Stimulated activated CD8-positive, alpha-beta memory T cell treated with anti-CD3 and anti-CD28 coated beads, Interleukin-7, amount 100 ng/mL, for 4 hours (primary cell): ENCODE results near the gene ZNF821.
"Not testable (repeated sequence)": the region's sequence is repeated elsewhere in the genome, so short reads cannot be mapped to it uniquely, and the experiment has no call there.

Experiments used
- DNase-seq, 2 donors: peaks; one replicate each; pipeline ENCODE4 v3.0.0-alpha.2; 2020; ENCODE audit warnings: low read depth in 2 of 2

Gene ZNF821

DNA sequence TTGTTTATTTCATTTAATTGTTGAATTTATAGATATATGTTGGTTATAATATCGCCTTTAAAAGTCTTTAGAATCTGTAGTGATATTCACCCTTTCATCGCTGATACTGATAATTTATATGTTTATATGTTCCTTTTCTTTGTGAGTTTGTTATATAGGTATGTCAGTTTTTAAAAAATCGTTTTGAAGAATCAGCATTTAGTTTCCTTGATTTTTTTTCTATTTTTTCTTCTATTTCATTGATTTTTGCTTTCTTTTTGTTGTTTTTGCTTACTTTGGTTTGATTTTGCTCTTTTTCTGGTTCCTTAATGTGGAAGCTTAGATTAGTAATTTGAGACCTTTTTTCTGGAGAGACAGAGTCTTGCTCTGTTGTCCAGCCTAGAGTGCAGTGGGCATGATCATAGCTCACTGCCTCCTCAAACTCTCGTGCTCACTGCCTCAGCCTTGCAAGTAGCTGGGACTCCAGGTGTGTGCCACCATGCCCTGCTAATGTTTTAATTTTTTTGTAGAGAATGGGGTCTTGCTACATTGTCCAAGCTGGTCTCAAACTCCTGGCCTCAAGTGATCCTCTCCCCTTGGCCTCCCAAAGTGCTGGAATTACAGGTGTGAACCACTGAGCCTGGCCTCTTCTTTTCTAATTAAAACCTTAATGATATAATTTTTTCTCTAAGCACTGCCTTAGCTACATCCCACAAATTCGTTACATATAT lies 18.8 kb upstream of the ZNF821 start:
- no peak for DNase-seq

DNA sequence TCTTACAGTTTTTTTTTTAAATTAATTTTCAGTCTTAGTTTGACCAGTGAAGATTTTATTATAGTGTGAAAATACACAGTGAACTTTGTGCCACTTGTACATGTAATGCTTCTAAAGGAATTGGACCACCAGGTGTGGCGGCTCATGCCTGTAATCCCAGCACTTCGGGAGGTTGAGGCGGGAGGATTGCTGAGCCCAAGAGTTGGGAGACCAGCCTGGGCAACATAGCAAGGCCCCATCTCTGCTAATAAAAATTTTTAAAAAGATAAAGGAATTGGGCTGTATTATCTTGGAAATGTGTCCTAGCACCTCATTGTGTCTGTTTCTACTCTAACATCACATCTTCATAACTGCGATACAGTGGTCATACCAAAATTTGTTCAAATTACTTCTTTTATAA lies 15.2 kb upstream of the ZNF821 start:
- no peak for DNase-seq

GRCh38 chr16:71896764-71897368 lies 12.9 kb upstream of the ZNF821 start:
- no peak for DNase-seq

DNA sequence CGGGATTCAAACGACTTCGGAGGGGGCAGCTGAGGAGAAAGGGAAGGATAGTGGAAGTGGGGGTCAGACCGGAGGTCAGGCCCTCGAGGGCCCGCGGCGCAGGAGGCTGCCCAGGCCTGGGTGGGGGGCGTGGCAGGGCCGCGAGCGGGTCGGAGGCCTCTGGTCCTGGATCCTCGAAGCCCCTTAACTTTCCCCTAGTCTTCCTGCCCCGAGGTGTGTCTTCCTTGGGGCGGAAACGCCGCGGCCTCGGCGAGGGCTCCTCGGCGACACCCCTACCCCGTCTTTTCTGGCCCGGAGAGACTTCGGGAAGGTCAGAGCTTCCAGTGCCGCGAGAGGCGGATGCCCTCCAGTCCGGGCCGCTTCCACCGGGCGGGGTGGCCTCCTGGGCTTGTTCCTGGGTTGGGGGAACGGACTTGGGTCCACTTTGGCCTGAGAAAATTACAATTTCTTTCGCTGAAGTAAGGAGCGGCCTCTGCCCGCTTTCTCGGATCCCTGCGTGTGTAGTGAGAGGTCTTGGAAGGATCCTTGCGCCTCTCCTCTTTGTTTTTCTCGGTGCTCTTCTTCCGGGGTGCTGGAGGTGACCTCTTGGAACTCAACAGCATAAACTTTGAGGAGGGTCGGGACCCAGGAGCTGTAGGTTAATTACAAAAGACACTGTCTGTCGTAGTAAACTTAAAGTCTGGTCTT lies 11.8 kb upstream of the ZNF821 start:
- DNase-seq = peak in 1 of 2 donors; percentile 36

- DNase-seq = peak; percentile 96 to 98
Measured at GRCh38 chr16:71894921-71895678, 11.1 kb upstream of the ZNF821 start, which contains the start of gene IST1. Gene IST1, plus strand, starts transcription at chr16:71895531. Its CDS starts 20,110 bp downstream, at chr16:71915641.

- no peak for DNase-seq
Measured at GRCh38 chr16:71894229-71894920, 10.4 kb upstream of the ZNF821 start.

- no peak for DNase-seq
Measured at GRCh38 chr16:71893888-71894228, 9.9 kb upstream of the ZNF821 start.

- DNase-seq = no peak
Measured at GRCh38 chr16:71889147-71889546, 5.2 kb upstream of the ZNF821 start.

- DNase-seq = no peak
Measured at GRCh38 chr16:71885261-71885650, 1.3 kb upstream of the ZNF821 start.

DNA sequence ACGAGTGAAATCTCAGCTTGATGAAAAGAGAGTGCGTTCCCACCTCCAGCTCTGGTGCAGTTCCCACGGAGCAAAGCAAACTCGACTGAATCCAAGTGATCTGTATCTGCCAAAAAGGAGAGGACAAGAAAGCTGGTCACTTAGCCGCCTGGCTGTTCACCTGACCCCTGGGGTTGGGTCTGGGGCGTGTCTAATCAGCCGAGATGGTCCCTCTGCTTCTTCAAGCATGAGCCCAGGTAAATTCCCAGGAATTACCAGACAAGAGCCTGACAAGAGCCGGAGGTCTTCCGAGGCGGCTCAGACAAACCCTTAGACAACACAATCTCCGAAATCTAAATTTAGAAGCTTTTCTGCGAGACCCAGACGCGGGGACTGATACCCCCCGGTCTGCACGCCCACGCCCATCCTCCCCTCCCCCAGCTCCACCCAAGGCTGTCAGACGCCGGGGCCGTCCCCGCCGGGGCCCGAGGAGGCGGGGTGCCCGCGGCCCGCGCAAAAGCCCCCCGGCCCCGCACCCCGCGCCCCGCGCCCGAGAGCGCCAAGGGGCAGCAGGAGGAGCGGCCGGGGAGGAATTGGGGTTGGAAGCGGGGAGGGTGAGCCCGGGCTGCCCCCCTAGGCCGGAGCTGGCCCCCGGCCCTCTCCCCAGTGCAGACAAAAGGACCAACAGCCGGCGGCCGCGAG lies 674 bp downstream of the ZNF821 start:
- DNase-seq = peak in 1 of 2 donors; percentile 73

DNA sequence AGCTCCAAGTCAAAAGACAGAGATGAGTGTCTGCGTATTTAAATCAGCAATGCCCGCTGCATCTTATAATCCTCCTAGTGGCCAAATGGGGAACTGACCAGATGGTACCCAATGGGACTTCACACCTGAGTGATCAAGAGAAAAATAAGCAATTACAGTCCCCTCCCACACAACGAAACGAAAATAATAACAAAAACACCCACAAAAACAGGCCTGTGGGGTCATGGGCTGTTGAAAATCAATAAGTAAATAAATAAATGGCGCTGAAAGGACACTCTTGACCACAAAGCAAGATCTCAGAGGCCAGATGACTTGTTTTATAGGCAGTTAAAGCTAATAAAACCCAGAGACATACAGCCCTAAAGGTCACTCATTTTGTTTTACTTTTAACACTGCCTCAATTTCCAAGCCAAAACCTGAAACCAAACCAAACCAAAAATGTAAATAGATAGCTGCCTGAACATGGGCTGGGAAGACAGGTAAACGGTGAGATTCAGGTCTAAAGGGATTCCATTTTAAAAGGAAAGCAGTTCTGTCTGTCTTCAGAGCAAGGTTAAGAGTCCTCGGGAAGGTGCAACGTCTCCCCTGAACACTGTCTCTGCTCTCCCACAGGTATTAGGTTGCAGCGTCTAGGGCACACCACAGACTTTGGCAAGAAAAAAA lies 1.3 kb downstream of the ZNF821 start:
- peak; percentile 39 to 69 for DNase-seq

GRCh38 chr16:71880176-71880575 lies 3.8 kb downstream of the ZNF821 start:
- no peak for DNase-seq

GRCh38 chr16:71878911-71879310 lies 5.1 kb downstream of the ZNF821 start:
- no peak for DNase-seq

- no peak for DNase-seq
Measured at GRCh38 chr16:71873199-71873598, 10.8 kb downstream of the ZNF821 start.

DNA sequence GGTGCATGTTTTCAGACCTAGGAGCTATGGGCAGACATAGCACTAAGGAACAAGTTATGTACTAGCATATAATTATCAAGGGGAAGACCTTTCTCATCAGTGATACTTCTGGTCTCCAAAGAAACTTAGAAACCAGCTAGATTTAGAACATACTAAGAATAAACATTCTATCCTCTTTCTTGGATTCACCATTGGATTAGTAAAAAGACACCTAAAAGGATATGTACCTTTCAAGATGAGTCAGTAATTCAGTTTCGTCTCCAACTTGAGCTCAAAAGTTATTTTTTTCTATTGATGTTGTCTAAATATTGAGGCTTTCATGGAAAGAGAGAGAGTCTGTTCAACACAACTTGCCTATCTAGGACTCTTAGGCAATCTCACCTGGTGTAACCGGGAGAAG lies 13.2 kb downstream of the ZNF821 start:
- no peak for DNase-seq

DNA sequence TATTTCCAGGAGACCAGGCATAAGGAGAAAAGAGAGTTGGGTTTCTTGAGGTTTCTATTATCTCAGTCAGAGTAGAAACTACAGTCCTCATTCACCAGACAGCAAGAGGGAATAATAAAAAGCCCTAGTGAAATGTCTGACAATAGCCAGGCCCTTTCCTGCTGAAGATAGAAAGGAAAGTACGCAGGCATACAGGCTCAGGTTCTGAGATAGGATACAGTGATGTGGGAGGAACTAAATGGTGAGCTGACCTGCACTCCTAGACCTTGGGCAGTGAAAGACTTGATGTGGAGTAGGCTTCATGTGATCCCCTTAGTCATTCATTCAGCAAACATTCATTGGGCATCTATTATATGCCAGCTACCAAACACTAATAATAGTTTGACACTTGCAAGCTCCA lies 14.9 kb downstream of the ZNF821 start:
- DNase-seq = no peak

DNA sequence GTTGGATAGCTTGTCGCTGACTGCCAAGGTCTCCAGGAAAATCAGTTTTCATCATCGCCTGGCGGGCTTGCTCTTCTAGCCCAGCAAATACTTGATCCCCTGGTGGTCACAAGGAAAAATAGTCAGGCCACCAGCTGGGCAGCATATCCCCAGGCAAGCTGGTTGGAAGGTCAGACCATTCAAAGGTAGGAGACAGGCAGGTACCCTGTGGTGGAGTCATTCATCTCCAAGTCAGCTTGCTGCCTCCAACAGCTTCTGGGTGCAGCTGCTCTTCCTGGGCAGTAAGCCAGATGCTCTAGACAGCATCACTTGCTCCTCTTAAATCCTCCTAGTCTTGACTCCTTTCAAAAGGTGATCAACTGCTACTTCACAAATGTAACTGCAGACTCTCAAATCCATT lies 16.0 kb downstream of the ZNF821 start:
- no peak for DNase-seq

DNA sequence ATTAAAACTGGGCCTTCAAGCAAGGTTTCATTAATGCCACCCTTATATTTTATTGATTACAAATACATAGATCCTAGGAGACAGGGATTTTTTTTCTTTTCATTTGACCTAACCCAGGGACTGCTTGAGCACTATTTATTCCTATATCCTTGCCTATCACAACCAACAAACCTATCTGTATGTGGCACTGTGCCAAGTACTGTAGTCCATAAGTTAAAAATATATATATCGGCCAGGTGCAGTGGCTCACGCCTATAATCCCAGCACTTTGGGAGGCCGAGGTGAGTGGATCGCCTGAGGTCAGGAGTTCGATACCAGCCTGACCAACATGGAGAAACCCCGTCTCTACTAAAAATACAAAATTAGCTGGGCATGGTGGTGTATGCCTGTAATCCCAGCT lies 16.8 kb downstream of the ZNF821 start:
- DNase-seq = not testable (repeated sequence)

DNA sequence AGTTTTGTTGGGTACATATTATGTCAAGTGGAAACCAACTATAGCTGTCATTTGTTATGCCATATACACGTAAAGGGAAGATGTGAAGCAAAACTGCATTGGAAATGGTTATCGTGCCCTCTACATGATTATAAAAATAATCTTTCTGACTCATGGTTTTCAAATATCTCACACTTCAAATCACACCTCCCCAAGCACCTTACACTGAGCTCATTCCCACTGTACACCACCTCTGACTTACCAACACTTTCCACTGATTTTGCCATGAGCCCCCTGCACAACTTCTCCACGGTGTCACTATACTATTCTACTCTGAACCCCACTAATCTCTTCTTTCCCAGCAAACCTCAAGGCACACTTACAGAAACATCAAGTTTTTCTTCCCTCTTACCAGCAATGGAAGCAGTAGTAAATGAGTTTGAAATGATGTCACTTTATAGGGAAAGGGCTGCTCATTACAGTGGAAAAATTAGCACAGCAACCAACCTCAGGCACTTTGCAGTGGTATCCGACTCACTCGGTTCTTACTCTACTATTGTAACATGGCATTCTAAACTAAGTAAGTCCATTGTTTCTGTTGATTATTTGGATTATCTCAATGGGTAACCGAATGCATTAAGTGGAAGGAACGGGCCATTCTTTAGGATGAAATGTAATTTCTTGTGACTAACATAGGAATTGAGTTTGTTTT lies 18.7 kb downstream of the ZNF821 start:
- no peak for DNase-seq

DNA sequence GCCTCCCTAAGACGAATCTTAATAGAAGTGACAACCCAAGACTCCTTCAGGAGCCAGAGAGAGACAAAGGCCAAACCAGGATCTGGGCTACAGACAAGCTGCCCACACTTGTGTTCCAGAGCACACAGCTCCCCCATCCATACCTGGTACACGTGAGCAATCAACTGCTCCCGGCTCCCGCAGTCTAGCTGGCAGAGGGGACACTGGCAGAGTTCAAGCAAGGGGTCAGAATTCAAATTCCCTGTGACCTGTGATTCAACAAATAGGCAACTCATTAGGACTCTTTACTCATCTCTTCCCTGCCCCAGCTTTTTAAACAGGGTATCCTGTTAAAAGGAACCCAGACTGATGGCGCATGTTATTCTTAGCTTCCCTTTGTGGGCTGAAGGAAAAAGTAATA lies 20.0 kb downstream of the ZNF821 start:
- DNase-seq = no peak
